Measurements from ENCODE around the gene RRAS. TPM values are rescaled to one million over a fixed set of nuclear protein-coding genes. Genes with fewer than 3 reads are reported as not detected.

The RRAS gene
- total and polyA plus RNA-seq, 2 of the 4 experiments (the other 2 are of a cell fraction), result 50.2 to 241 TPM

- H3K79me1 ChIP-seq (ENCODE audit: low read depth in 1 of 2, low read length in 2 of 2), result peaks cover 18 to 47% of the 10 kb centered on the region in 2 experiments
- ChIA-PET POLR2A (ENCODE audit: unreplicated experiment) (no interaction called here), CTCF (no interaction called here)
- no peaks in the 10 kb centered on the region for H3K4me1 ChIP-seq (ENCODE audit: control insufficient read depth, insufficient read depth, low read length)
- H3K56ac ChIP-seq (ENCODE audit: extremely low read depth, insufficient read depth, low read length), result no peak overlapping the region
- BruUV-seq (replicated peaks), result no TSS peak
- H2BK5ac ChIP-seq (ENCODE audit: low read depth, low read length, poor library complexity, severe bottlenecking), result no peak overlapping the region
- no peak overlapping the region for H4K5ac ChIP-seq (ENCODE audit: low read depth, low read length)
- no peak overlapping the region for H3K4me3 ChIP-seq (ENCODE audit: insufficient read depth, low read depth, low read length)
- intact Hi-C loops (cut with micrococcal nuclease) (no loop called here), in situ Hi-C loops (cut with MboI; ENCODE audit: low sequenced_read_pairs) (no loop called here), dilution Hi-C loops (cut with HindIII; ENCODE audit: low sequenced_read_pairs, unreplicated experiment) (no loop called here)
- no peak for DNase-seq
- no peak overlapping the region for H2BK120ac ChIP-seq (ENCODE audit: low read depth, low read length)
- no peak overlapping the region for H3K14ac ChIP-seq (replicated peaks; ENCODE audit: low read depth, low read length)
- H4K20me1 ChIP-seq (ENCODE audit: insufficient read depth, low read length), result peaks cover 31% of the 10 kb centered on the region
- no peak overlapping the region for H3K4me2 ChIP-seq (ENCODE audit: low read depth, low read length)
- H3K27me3 ChIP-seq (ENCODE audit: control insufficient read depth, insufficient read depth, low read length), result no peaks in the 10 kb centered on the region
- H3K9me3 ChIP-seq (ENCODE audit: control insufficient read depth, insufficient read depth, low read length), result no peaks in the 10 kb centered on the region
- no peak overlapping the region for H3K23ac ChIP-seq (ENCODE audit: low read depth, low read length)
- no peak overlapping the region for H4K91ac ChIP-seq (ENCODE audit: insufficient read depth, low read depth, low read length)
- H2AFZ ChIP-seq (replicated peaks; ENCODE audit: low read length, poor library complexity), result no peak overlapping the region
- H3K27ac ChIP-seq (ENCODE audit: insufficient read depth, low read length), result no peak overlapping the region
- H3K36me3 ChIP-seq (ENCODE audit: control insufficient read depth, insufficient read depth, low read length), result peaks cover 74% of the 10 kb centered on the region
- no peak overlapping the region for H3K9ac ChIP-seq (ENCODE audit: low read depth, low read length)
- TF ChIP-seq SMC3 (IDR thresholded peaks at IDR 0.05; ENCODE audit: low read depth, low read length) (no peak), ELK1 (IDR thresholded peaks at IDR 0.05; ENCODE audit: borderline replicate concordance, low read depth, low read length) (no peak), MXI1 (IDR thresholded peaks at IDR 0.05; ENCODE audit: borderline replicate concordance, low read depth, low read length) (no peak), CTCF (conservative IDR thresholded peaks at IDR 0.05; ENCODE audit: low read depth, low read length) (no peak), CEBPB (IDR thresholded peaks at IDR 0.05; ENCODE audit: low read depth, low read length) (no peak), RCOR1 (IDR thresholded peaks at IDR 0.05; ENCODE audit: insufficient replicate concordance, low read length) (no peak), POLR2A (IDR thresholded peaks at IDR 0.05; ENCODE audit: low read depth, low read length) (no peak), RFX5 (IDR thresholded peaks at IDR 0.05; ENCODE audit: low read depth, low read length) (no peak), RAD21 (IDR thresholded peaks at IDR 0.05; ENCODE audit: low read length) (no peak), FOS (IDR thresholded peaks at IDR 0.05; ENCODE audit: low read depth, low read length) (no peak), USF2 (IDR thresholded peaks at IDR 0.05; ENCODE audit: low read depth, low read length) (no peak), MAFK (IDR thresholded peaks at IDR 0.05; ENCODE audit: low read depth, low read length) (no peak), NFE2L2 (IDR thresholded peaks at IDR 0.05; ENCODE audit: low read depth, low read length) (no peak), BHLHE40 (IDR thresholded peaks at IDR 0.05; ENCODE audit: low read depth, low read length) (no peak)
- no peak for ATAC-seq (ENCODE audit: low read depth)
- 98% methylated on average over 6 of the region's 13 CpGs; no CpG with 5 or more reads in 1 of the 2 experiments for WGBS, 2 experiments (ENCODE audit: extremely low coverage in 2 of 2, insufficient read length in 1 of 2)
- H2AK9ac ChIP-seq (replicated peaks; ENCODE audit: low read depth, low read length, poor library complexity), result no peak overlapping the region
- H4K8ac ChIP-seq (ENCODE audit: low read depth in 2 of 2, low read length in 2 of 2), result no peak overlapping the region
- no peak overlapping the region for H3K18ac ChIP-seq (ENCODE audit: low read depth, low read length)
- H2BK20ac ChIP-seq (ENCODE audit: low read depth, low read length), result no peak overlapping the region
- no peaks in the 10 kb centered on the region for H3K9me1 ChIP-seq (ENCODE audit: insufficient read depth, low read length)
- H2BK15ac ChIP-seq (ENCODE audit: low read depth, low read length), result no peak overlapping the region
- no peak overlapping the region for H2AK5ac ChIP-seq (ENCODE audit: low read depth, low read length)
- H3K4ac ChIP-seq (ENCODE audit: low read depth, low read length), result no peak overlapping the region
Measured at GRCh38 chr19:49653466-49653806, 13.5 kb upstream of the RRAS start.

Data from IMR-90 (cell line).